Measurements from ENCODE around the gene KAZALD1. TPM values are rescaled to one million over a fixed set of nuclear protein-coding genes. Genes with fewer than 3 reads are reported as not detected.

KAZALD1 gene
- total RNA-seq, 1 experiment from 2014 or later: 16.0 TPM

DNA sequence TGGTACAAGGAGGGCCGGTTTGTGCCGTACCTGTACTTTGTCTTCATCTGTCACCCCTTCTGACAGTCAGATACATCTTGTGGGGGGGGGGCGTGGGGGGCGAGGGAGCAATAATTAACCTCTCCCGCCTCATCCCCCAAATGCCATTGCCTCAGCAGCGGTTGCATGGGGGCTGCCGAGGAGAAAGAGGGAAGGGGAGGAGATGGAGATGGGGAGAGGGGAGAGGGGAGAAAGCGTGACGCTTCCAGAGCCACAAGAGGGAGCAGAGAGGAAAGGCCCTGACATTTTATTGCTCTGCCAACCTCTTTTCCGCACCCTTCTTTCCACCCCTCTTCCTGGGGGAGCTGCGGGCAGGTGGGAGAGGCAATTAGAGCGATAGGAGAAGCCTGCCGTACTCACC, 11.8 kb downstream of the KAZALD1 start:
- RAD21 ChIA-PET (ENCODE audit: low non-redundant PET in 1 of 2, low total read pairs in 2 of 2, uncharacterized antibody in 2 of 2, unreplicated experiment in 2 of 2): no interaction called here
- no peak overlapping the region for H3K27ac ChIP-seq (ENCODE audit: low read depth, low read length)
- TF ChIP-seq SIN3A (IDR thresholded peaks at IDR 0.05; ENCODE audit: low read depth): no peak
- no peak for TF ChIP-seq JUND (IDR thresholded peaks at IDR 0.05)
- TF ChIP-seq, protein P1, sequence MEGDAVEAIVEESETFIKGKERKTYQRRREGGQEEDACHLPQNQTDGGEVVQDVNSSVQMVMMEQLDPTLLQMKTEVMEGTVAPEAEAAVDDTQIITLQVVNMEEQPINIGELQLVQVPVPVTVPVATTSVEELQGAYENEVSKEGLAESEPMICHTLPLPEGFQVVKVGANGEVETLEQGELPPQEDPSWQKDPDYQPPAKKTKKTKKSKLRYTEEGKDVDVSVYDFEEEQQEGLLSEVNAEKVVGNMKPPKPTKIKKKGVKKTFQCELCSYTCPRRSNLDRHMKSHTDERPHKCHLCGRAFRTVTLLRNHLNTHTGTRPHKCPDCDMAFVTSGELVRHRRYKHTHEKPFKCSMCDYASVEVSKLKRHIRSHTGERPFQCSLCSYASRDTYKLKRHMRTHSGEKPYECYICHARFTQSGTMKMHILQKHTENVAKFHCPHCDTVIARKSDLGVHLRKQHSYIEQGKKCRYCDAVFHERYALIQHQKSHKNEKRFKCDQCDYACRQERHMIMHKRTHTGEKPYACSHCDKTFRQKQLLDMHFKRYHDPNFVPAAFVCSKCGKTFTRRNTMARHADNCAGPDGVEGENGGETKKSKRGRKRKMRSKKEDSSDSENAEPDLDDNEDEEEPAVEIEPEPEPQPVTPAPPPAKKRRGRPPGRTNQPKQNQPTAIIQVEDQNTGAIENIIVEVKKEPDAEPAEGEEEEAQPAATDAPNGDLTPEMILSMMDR (IDR thresholded peaks at IDR 0.05 in 2 of 3, conservative IDR thresholded peaks at IDR 0.05 in 1 of 3; ENCODE audit: borderline replicate concordance in 1 of 3, insufficient read depth in 1 of 3, low read depth in 2 of 3, low read length in 2 of 3): peak in 1 of 3 experiments; percentile 14; a peak in 1 of 6 replicates
- BruUV-seq (replicated peaks): no TSS peak
- CTCF ChIA-PET: interaction anchor here (2.0 to 3.5 kb wide), 4 partner anchors 13 to 69 kb away, joined by 9 to 27 read pairs (median 10); partner anchors contain the start of gene KAZALD1
- peaks cover 12% of the 10 kb centered on the region for H3K27me3 ChIP-seq (ENCODE audit: insufficient read depth, low read length)
- H3K4me1 ChIP-seq (ENCODE audit: control insufficient read depth in 1 of 2, insufficient read depth in 2 of 2, low read length in 2 of 2): peaks cover 4 to 27% of the 10 kb centered on the region in 2 experiments
- no peaks in the 10 kb centered on the region for H3K79me2 ChIP-seq (ENCODE audit: insufficient read depth, low read length)
- no peaks in the 10 kb centered on the region for H3K36me3 ChIP-seq (ENCODE audit: control insufficient read depth in 1 of 2, insufficient read depth in 2 of 2, low read length in 2 of 2)
- POLR2A ChIA-PET: no interaction called here
- intact Hi-C loops (cut with micrococcal nuclease): no loop called here
- H2AFZ ChIP-seq (ENCODE audit: low read depth, low read length, poor library complexity, severe bottlenecking): no peak overlapping the region
- DNase-seq (ENCODE audit: low read depth, low spot score) (no peak), ATAC-seq (no peak)
- H3K4me2 ChIP-seq (ENCODE audit: low read length): no peak overlapping the region
- no peaks in the 10 kb centered on the region for H3K9me2 ChIP-seq (ENCODE audit: insufficient read depth)
- H3K4me3 ChIP-seq (replicated peaks in 1 of 2; ENCODE audit: low read depth in 1 of 2, low read length in 2 of 2): no peak overlapping the region
- H3K9ac ChIP-seq (ENCODE audit: low read length): no peak overlapping the region
- H3K9me3 ChIP-seq (ENCODE audit: control insufficient read depth in 1 of 2, insufficient read depth in 1 of 2, low read depth in 1 of 2, low read length in 2 of 2): no peaks in the 10 kb centered on the region
- H4K20me1 ChIP-seq (ENCODE audit: insufficient read depth): no peaks in the 10 kb centered on the region

DNA sequence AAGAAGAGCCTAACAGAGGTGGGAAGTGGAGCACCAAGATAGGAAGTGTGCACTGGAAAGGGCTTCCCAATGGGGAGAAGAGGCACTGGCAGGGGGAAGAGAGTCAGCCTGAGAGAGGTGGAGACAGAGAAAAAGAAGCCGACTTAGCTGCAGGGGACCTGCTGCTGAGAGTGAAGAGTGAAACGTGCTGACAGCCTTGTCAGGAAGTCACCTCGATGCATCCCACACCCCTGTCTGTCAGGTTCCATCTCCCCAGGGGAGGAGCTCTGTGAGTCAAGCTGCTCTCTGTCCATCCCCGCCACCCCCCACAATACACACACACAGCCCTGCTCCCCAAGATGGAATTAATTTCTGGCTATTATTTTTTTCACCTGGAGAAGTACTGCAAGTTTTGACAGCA, 14.0 kb downstream of the KAZALD1 start:
- POLR2A ChIA-PET: interaction anchor here (2.1 kb wide), 1 partner anchor 33 kb away, joined by 6 read pairs; no protein-coding TSS in a partner anchor
- TF ChIP-seq YY1 (IDR thresholded peaks at IDR 0.05; ENCODE audit: extremely low read depth, insufficient replicate concordance, low read depth, low read length) (no peak), SIN3A (IDR thresholded peaks at IDR 0.05; ENCODE audit: low read depth) (no peak), POLR2AphosphoS5 (IDR thresholded peaks at IDR 0.05; ENCODE audit: low read depth, low read length) (no peak), ZNF274 (IDR thresholded peaks at IDR 0.05; ENCODE audit: low read depth, low read length) (no peak), EGR1 (IDR thresholded peaks at IDR 0.05; ENCODE audit: low read depth) (no peak)
- TF ChIP-seq, protein P2, sequence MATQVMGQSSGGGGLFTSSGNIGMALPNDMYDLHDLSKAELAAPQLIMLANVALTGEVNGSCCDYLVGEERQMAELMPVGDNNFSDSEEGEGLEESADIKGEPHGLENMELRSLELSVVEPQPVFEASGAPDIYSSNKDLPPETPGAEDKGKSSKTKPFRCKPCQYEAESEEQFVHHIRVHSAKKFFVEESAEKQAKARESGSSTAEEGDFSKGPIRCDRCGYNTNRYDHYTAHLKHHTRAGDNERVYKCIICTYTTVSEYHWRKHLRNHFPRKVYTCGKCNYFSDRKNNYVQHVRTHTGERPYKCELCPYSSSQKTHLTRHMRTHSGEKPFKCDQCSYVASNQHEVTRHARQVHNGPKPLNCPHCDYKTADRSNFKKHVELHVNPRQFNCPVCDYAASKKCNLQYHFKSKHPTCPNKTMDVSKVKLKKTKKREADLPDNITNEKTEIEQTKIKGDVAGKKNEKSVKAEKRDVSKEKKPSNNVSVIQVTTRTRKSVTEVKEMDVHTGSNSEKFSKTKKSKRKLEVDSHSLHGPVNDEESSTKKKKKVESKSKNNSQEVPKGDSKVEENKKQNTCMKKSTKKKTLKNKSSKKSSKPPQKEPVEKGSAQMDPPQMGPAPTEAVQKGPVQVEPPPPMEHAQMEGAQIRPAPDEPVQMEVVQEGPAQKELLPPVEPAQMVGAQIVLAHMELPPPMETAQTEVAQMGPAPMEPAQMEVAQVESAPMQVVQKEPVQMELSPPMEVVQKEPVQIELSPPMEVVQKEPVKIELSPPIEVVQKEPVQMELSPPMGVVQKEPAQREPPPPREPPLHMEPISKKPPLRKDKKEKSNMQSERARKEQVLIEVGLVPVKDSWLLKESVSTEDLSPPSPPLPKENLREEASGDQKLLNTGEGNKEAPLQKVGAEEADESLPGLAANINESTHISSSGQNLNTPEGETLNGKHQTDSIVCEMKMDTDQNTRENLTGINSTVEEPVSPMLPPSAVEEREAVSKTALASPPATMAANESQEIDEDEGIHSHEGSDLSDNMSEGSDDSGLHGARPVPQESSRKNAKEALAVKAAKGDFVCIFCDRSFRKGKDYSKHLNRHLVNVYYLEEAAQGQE (IDR thresholded peaks at IDR 0.05; ENCODE audit: low read depth): no peak
- TF ChIP-seq, protein P3, sequence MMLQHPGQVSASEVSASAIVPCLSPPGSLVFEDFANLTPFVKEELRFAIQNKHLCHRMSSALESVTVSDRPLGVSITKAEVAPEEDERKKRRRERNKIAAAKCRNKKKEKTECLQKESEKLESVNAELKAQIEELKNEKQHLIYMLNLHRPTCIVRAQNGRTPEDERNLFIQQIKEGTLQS (IDR thresholded peaks at IDR 0.05): no peak
- TF ChIP-seq, protein P1 (IDR thresholded peaks at IDR 0.05 in 2 of 3, conservative IDR thresholded peaks at IDR 0.05 in 1 of 3; ENCODE audit: borderline replicate concordance in 1 of 3, insufficient read depth in 1 of 3, low read depth in 2 of 3, low read length in 2 of 3): no peak
- TF ChIP-seq, protein P4, sequence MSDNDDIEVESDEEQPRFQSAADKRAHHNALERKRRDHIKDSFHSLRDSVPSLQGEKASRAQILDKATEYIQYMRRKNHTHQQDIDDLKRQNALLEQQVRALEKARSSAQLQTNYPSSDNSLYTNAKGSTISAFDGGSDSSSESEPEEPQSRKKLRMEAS (IDR thresholded peaks at IDR 0.05): no peak

More for the DNA sequence above, 14.0 kb downstream of the KAZALD1 start:
- H3K27ac ChIP-seq (ENCODE audit: low read depth, low read length): no peak overlapping the region
- peaks cover 24% of the 10 kb centered on the region for H3K27me3 ChIP-seq (ENCODE audit: insufficient read depth, low read length)
- RAD21 ChIA-PET (ENCODE audit: low non-redundant PET in 1 of 2, low total read pairs in 2 of 2, uncharacterized antibody in 2 of 2, unreplicated experiment in 2 of 2): no interaction called here
- CTCF ChIA-PET: interaction anchor here (1.0 to 3.5 kb wide), 4 partner anchors 9 to 66 kb away, joined by 3 to 27 read pairs (median 4); no protein-coding TSS in a partner anchor
- H2AFZ ChIP-seq (ENCODE audit: low read depth, low read length, poor library complexity, severe bottlenecking): no peak overlapping the region
- H4K20me1 ChIP-seq (ENCODE audit: insufficient read depth): no peaks in the 10 kb centered on the region
- no TSS peak for BruUV-seq (replicated peaks)
- H3K4me1 ChIP-seq (ENCODE audit: control insufficient read depth in 1 of 2, insufficient read depth in 2 of 2, low read length in 2 of 2): peaks cover 0 to 12% of the 10 kb centered on the region in 2 experiments; a peak in 2 of 4 replicates
- 0 out of 2 replicates have a peak, but pooled peaks have one; percentile 16 for ATAC-seq
- no peaks in the 10 kb centered on the region for H3K9me3 ChIP-seq (ENCODE audit: control insufficient read depth in 1 of 2, insufficient read depth in 1 of 2, low read depth in 1 of 2, low read length in 2 of 2)
- no peak for DNase-seq (ENCODE audit: low read depth, low spot score)
- no peaks in the 10 kb centered on the region for H3K36me3 ChIP-seq (ENCODE audit: control insufficient read depth in 1 of 2, insufficient read depth in 2 of 2, low read length in 2 of 2)
- intact Hi-C loops (cut with micrococcal nuclease): no loop called here
- no peaks in the 10 kb centered on the region for H3K79me2 ChIP-seq (ENCODE audit: insufficient read depth, low read length)
- H3K9me2 ChIP-seq (ENCODE audit: insufficient read depth): no peaks in the 10 kb centered on the region
- H3K4me3 ChIP-seq (replicated peaks in 1 of 2; ENCODE audit: low read depth in 1 of 2, low read length in 2 of 2): no peak overlapping the region
- H3K4me2 ChIP-seq (ENCODE audit: low read length): no peak overlapping the region
- H3K9ac ChIP-seq (ENCODE audit: low read length): no peak overlapping the region

All from HCT116 (cell line).